Lower lobe of right lung (tissue), 2 donors: ENCODE data around the gene TLN1. TPM values are rescaled to one million over a fixed set of nuclear protein-coding genes. Genes with fewer than 3 reads are reported as not detected.

Experiments used
- ATAC-seq, 2 donors: fragments of 200-7000 bp; cut with Tn5 transposase; one replicate each; pipeline ENCODE4 v1.9.1; 2020 to 2022; ENCODE audit warnings: mild to moderate bottlenecking in 2 of 2, moderate library complexity in 2 of 2
- DNase-seq: peaks from one replicate; pipeline ENCODE4 v3.0.0-alpha.2; 2020
- H3K27ac ChIP-seq: fragments of 200-600 bp; one replicate; pipeline ENCODE4 v1.8.0; 2022
- H3K27me3 ChIP-seq: fragments of 200-600 bp; one replicate; pipeline ENCODE4 v1.8.0; 2022; ENCODE audit warnings: low read depth
- H3K36me3 ChIP-seq: fragments of 200-600 bp; one replicate; pipeline ENCODE4 v1.8.0; 2022; ENCODE audit warnings: mild to moderate bottlenecking
- H3K4me1 ChIP-seq: fragments of 200-600 bp; one replicate; pipeline ENCODE4 v1.8.0; 2022
- H3K4me3 ChIP-seq: fragments of 200-600 bp; one replicate; pipeline ENCODE4 v1.8.0; 2022; ENCODE audit warnings: mild to moderate bottlenecking
- H3K9me3 ChIP-seq: fragments of 200-600 bp; one replicate; pipeline ENCODE4 v1.8.0; 2022
- intact Hi-C: fragments of 100-400 bp; cut with DNase I; formaldehyde crosslinking; loops from one replicate; pipeline ENCODE4 v1.11.0; 2022
- total RNA-seq: library from RNA; stranded (reverse); fragmentation: NEBNext Ultra II Directional; extraction: Animal tissue kit (Norgen Biotek cat#: 25700); gene quantifications from one replicate; pipeline ENCODE4 v1.2.1, GENCODE V29; 2021
- TF ChIP-seq, protein P1 (sequence below): fragments of 200-600 bp; IDR thresholded peaks from one replicate; pipeline ENCODE4 v1.8.0; 2022; ENCODE audit warnings: antibody characterized with exemption, mild to moderate bottlenecking
- donor health status: DM: no; HTN: yes; CAD: no; lungs with severe emphysema.

Gene TLN1
- total RNA-seq, 1 donor from 2014 or later, result 406 TPM

DNA sequence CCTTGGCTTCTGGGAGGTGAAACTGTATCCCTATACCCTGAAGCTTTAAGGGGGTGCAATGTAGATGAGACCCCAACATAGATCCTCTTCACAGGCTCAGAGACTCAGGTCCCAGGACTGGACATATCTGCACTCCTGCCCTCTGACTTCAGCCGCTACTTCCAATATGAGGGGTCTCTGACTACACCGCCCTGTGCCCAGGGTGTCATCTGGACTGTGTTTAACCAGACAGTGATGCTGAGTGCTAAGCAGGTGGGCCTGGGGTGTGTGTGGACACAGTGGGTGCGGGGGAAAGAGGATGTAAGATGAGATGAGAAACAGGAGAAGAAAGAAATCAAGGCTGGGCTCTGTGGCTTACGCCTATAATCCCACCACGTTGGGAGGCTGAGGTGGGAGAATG lies 52.9 kb downstream of the TLN1 start:
- intact Hi-C loops, result no loop called here
- Histone ChIP-seq H3K27ac (no peak overlapping the region), H3K9me3 (no peaks in the 10 kb centered on the region), H3K4me3 (no peak overlapping the region), H3K36me3 (no peaks in the 10 kb centered on the region), H3K4me1 (peaks cover 21% of the 10 kb centered on the region), H3K27me3 (peaks cover 3% of the 10 kb centered on the region)
- ATAC-seq (no peak), DNase-seq (no peak)
- TF ChIP-seq, protein P1, sequence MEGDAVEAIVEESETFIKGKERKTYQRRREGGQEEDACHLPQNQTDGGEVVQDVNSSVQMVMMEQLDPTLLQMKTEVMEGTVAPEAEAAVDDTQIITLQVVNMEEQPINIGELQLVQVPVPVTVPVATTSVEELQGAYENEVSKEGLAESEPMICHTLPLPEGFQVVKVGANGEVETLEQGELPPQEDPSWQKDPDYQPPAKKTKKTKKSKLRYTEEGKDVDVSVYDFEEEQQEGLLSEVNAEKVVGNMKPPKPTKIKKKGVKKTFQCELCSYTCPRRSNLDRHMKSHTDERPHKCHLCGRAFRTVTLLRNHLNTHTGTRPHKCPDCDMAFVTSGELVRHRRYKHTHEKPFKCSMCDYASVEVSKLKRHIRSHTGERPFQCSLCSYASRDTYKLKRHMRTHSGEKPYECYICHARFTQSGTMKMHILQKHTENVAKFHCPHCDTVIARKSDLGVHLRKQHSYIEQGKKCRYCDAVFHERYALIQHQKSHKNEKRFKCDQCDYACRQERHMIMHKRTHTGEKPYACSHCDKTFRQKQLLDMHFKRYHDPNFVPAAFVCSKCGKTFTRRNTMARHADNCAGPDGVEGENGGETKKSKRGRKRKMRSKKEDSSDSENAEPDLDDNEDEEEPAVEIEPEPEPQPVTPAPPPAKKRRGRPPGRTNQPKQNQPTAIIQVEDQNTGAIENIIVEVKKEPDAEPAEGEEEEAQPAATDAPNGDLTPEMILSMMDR, result no peak

DNA sequence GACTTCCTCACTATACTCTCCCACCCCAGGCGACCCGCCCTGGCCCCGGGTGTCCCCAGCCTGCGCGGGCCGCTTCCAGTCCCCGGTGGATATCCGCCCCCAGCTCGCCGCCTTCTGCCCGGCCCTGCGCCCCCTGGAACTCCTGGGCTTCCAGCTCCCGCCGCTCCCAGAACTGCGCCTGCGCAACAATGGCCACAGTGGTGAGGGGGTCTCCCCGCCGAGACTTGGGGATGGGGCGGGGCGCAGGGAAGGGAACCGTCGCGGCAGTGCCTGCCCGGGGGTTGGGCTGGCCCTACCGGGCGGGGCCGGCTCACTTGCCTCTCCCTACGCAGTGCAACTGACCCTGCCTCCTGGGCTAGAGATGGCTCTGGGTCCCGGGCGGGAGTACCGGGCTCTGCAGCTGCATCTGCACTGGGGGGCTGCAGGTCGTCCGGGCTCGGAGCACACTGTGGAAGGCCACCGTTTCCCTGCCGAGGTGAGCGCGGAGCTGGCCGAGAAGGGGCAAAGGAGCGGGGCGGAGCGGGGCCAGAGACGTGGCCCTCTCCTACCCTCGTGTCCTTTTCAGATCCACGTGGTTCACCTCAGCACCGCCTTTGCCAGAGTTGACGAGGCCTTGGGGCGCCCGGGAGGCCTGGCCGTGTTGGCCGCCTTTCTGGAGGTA lies 56.1 kb downstream of the TLN1 start:
- H3K27me3 ChIP-seq, result peaks cover 3% of the 10 kb centered on the region
- TF ChIP-seq, protein P1, result no peak
- intact Hi-C loops, result no loop called here
- ATAC-seq, result peak; percentile 65 to 75
- DNase-seq, result peak; percentile 55
- H3K36me3 ChIP-seq, result no peaks in the 10 kb centered on the region
- H3K27ac ChIP-seq, result peak overlapping the region; percentile 11
- H3K9me3 ChIP-seq, result no peaks in the 10 kb centered on the region
- H3K4me1 ChIP-seq, result peaks cover 10% of the 10 kb centered on the region
- peak overlapping the region; percentile 61 for H3K4me3 ChIP-seq

DNA sequence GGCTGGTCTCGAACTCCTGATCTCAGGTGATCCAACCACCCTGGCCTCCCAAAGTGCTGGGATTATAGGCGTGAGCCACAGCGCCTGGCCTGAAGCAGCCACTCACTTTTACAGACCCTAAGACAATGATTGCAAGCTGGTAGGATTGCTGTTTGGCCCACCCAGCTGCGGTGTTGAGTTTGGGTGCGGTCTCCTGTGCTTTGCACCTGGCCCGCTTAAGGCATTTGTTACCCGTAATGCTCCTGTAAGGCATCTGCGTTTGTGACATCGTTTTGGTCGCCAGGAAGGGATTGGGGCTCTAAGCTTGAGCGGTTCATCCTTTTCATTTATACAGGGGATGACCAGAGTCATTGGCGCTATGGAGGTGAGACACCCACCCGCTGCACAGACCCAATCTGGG lies 56.8 kb downstream of the TLN1 start:
- DNase-seq (no peak), ATAC-seq (peak in 1 of 2 donors; percentile 10)
- H3K27me3 ChIP-seq, result peaks cover 3% of the 10 kb centered on the region
- H3K4me1 ChIP-seq, result peaks cover 10% of the 10 kb centered on the region
- peak overlapping the region; percentile 61 for H3K4me3 ChIP-seq
- intact Hi-C loops, result no loop called here
- H3K36me3 ChIP-seq, result no peaks in the 10 kb centered on the region
- TF ChIP-seq, protein P1, result no peak
- H3K9me3 ChIP-seq, result no peaks in the 10 kb centered on the region
- no peak overlapping the region for H3K27ac ChIP-seq

DNA sequence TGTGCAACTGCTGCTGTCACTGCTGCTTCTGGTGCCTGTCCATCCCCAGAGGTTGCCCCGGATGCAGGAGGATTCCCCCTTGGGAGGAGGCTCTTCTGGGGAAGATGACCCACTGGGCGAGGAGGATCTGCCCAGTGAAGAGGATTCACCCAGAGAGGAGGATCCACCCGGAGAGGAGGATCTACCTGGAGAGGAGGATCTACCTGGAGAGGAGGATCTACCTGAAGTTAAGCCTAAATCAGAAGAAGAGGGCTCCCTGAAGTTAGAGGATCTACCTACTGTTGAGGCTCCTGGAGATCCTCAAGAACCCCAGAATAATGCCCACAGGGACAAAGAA lies 58.0 kb downstream of the TLN1 start:
- ATAC-seq (no peak), DNase-seq (no peak)
- no peaks in the 10 kb centered on the region for H3K9me3 ChIP-seq
- no peak overlapping the region for H3K27ac ChIP-seq
- TF ChIP-seq, protein P1, result no peak
- H3K27me3 ChIP-seq, result peaks cover 3% of the 10 kb centered on the region
- H3K36me3 ChIP-seq, result no peaks in the 10 kb centered on the region
- intact Hi-C loops, result no loop called here
- no peak overlapping the region for H3K4me3 ChIP-seq
- H3K4me1 ChIP-seq, result peaks cover 10% of the 10 kb centered on the region

- Histone ChIP-seq H3K27ac (no peak within 1 kb of the TSS), H3K4me3 (no peak within 1 kb of the TSS), H3K9me3 (no peaks in the 10 kb centered on the region), H3K36me3 (no peaks in the 10 kb centered on the region), H3K4me1 (peaks cover 10% of the 10 kb centered on the region), H3K27me3 (peaks cover 3% of the 10 kb centered on the region)
- no peak for DNase-seq
- TF ChIP-seq, protein P1, result no peak
- ATAC-seq, result peak; percentile 8 to 24
- intact Hi-C loops, result no loop called here
Observed at GRCh38 chr9:35673132-35674024, 58.6 kb downstream of the TLN1 start, which contains the start of gene CA9. Gene CA9 (plus strand): TSS chr9:35673928. CDS start chr9:35673960, 32 bp downstream.
